PC-3 (cell line): ENCODE data around the gene CASP4. TPM values are rescaled to one million over a fixed set of nuclear protein-coding genes. Genes with fewer than 3 reads are reported as not detected.

Source experiments
- ATAC-seq: fragments of 200-7000 bp; cut with Tn5 transposase; 2 replicates; pipeline ENCODE4 v1.9.1; 2020; ENCODE audit warnings: mild to moderate bottlenecking, moderate library complexity
- BruUV-seq: library from RNA; stranded (reverse); fragments of 400-500 nt; replicated peaks from 2 replicates; lab custom pipeline; 2021; lab: Mats Ljungman, UMichigan
- CTCF ChIA-PET: fragments of 300-600 bp; sonication (Branson Sonifier 250); formaldehyde crosslinking; loops from one replicate; lab custom pipeline; 2022; ENCODE audit warnings: antibody characterized with exemption; lab: Charles Lee
- POLR2A ChIA-PET: fragments of 300-600 bp; sonication (Branson Sonifier 250); formaldehyde crosslinking; loops from one replicate; lab custom pipeline; 2022; ENCODE audit warnings: antibody characterized with exemption; ENCODE audit not compliant: unreplicated experiment; lab: Charles Lee
- DNase-seq: peaks from one replicate; pipeline ENCODE4 v3.0.0-alpha.2; 2015
- H2AFZ ChIP-seq: fragments of 300-600 bp; sonication (generic); 2 replicates; pipeline ENCODE4 v1.6.0; 2016; ENCODE audit warnings: antibody characterized with exemption, low read length
- H3F3A ChIP-seq: fragments of 300-600 bp; sonication (generic); one replicate; pipeline ENCODE4 v1.6.0; 2017; ENCODE audit warnings: antibody characterized with exemption, low read length, control low read depth, mild to moderate bottlenecking; ENCODE audit not compliant: unreplicated experiment
- H3K27ac ChIP-seq: fragments of 300-600 bp; sonication (generic); 2 replicates; pipeline ENCODE4 v1.5.1; 2016; ENCODE audit warnings: mild to moderate bottlenecking, low read length
- H3K27me3 ChIP-seq: fragments of 300-600 bp; sonication (generic); 2 replicates; pipeline ENCODE4 v1.6.1; 2016; ENCODE audit warnings: low read length, mixed read lengths
- H3K36me3 ChIP-seq: fragments of 300-600 bp; sonication (generic); 2 replicates; pipeline ENCODE4 v1.6.1; 2016; ENCODE audit warnings: low read depth, mixed run types, low read length, mixed read lengths
- H3K4me1 ChIP-seq: fragments of 300-600 bp; sonication (generic); 2 replicates; pipeline ENCODE4 v1.5.1; 2016; ENCODE audit warnings: low read length; ENCODE audit not compliant: insufficient read depth
- H3K4me2 ChIP-seq: fragments of 300-600 bp; sonication (generic); 2 replicates; pipeline ENCODE4 v1.6.0; 2016; ENCODE audit warnings: low read length
- H3K4me3 ChIP-seq: fragments of 300-600 bp; sonication (generic); 2 replicates; pipeline ENCODE4 v1.5.1; 2016; ENCODE audit warnings: mild to moderate bottlenecking, low read length, mixed read lengths
- H3K79me2 ChIP-seq: fragments of 300-600 bp; sonication (generic); 2 replicates; pipeline ENCODE4 v1.6.1; 2017; ENCODE audit warnings: low read length, mixed read lengths
- H3K9ac ChIP-seq: fragments of 300-600 bp; sonication (generic); 2 replicates; pipeline ENCODE4 v1.6.0; 2016; ENCODE audit warnings: mild to moderate bottlenecking, low read length
- H3K9me2 ChIP-seq: fragments of 300-600 bp; sonication (generic); replicated peaks from 2 replicates; pipeline ENCODE4 v1.6.1; 2016; ENCODE audit warnings: mixed run types, low read length, mixed read lengths
- H3K9me3 ChIP-seq: fragments of 300-600 bp; sonication (generic); 2 replicates; pipeline ENCODE4 v1.6.1; 2016; ENCODE audit warnings: low read length, mixed read lengths
- H4K20me1 ChIP-seq: fragments of 300-600 bp; sonication (generic); 2 replicates; pipeline ENCODE4 v1.6.1; 2016; ENCODE audit warnings: low read length, mixed read lengths
- EZH2 ChIP-seq: fragments of 300-600 bp; sonication (generic); IDR thresholded peaks from one replicate; pipeline ENCODE4 v1.6.1; 2017; ENCODE audit warnings: antibody characterized with exemption, mild to moderate bottlenecking, low read length; ENCODE audit not compliant: unreplicated experiment
- EZH2phosphoT487 ChIP-seq: fragments of 300-600 bp; sonication (generic); IDR thresholded peaks from 2 replicates; pipeline ENCODE4 v1.6.1; 2018; ENCODE audit warnings: mild to moderate bottlenecking, antibody characterized with exemption, low read length, borderline replicate concordance
- intact Hi-C: fragments of 100-400 bp; cut with micrococcal nuclease; formaldehyde crosslinking; loops from 2 replicates; pipeline ENCODE4 v1.9.0; 2023
- total RNA-seq: library from RNA; depleted of rRNA; stranded (reverse); fragments of >200 nt; gene quantifications from 2 replicates; pipeline ENCODE4 v1.2.3, GENCODE V29; 2014
- TF ChIP-seq, protein P1 (sequence below): fragments of 300-600 bp; sonication (generic); conservative IDR thresholded peaks from 2 replicates; pipeline ENCODE4 v1.5.1; 2017; ENCODE audit warnings: antibody characterized with exemption, low read depth, mild to moderate bottlenecking, low read length

CASP4 gene
- total RNA-seq, 1 experiment from 2014 or later: 40.9 TPM

- Histone ChIP-seq H3K79me2 (no peaks in the 10 kb centered on the region), H3K27me3 (no peaks in the 10 kb centered on the region), H3K9me3 (no peaks in the 10 kb centered on the region), H3K9ac (no peak overlapping the region), H4K20me1 (no peaks in the 10 kb centered on the region), H3K4me2 (no peak overlapping the region), H3K4me1 (no peaks in the 10 kb centered on the region), H3K9me2 (no peaks in the 10 kb centered on the region), H3K4me3 (no peak overlapping the region), H3F3A (no peaks in the 10 kb centered on the region), H3K36me3 (no peaks in the 10 kb centered on the region), H2AFZ (no peak overlapping the region), H3K27ac (no peak overlapping the region)
- ChIA-PET CTCF (no interaction called here), POLR2A (no interaction called here)
- no peak for TF ChIP-seq EZH2
- TF ChIP-seq, protein P1, sequence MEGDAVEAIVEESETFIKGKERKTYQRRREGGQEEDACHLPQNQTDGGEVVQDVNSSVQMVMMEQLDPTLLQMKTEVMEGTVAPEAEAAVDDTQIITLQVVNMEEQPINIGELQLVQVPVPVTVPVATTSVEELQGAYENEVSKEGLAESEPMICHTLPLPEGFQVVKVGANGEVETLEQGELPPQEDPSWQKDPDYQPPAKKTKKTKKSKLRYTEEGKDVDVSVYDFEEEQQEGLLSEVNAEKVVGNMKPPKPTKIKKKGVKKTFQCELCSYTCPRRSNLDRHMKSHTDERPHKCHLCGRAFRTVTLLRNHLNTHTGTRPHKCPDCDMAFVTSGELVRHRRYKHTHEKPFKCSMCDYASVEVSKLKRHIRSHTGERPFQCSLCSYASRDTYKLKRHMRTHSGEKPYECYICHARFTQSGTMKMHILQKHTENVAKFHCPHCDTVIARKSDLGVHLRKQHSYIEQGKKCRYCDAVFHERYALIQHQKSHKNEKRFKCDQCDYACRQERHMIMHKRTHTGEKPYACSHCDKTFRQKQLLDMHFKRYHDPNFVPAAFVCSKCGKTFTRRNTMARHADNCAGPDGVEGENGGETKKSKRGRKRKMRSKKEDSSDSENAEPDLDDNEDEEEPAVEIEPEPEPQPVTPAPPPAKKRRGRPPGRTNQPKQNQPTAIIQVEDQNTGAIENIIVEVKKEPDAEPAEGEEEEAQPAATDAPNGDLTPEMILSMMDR: 0 out of 2 replicates have a peak, but pooled peaks have one; percentile 21
- no peak for TF ChIP-seq EZH2phosphoT487
- intact Hi-C loops: loop anchor here (5.0 kb wide), 1 partner anchor 42 kb away; no protein-coding TSS in a partner anchor
- ATAC-seq (no peak), DNase-seq (peak; percentile 48)
- BruUV-seq: no TSS peak
Measured at GRCh38 chr11:105000167-105000566, 31.8 kb upstream of the CASP4 start.

- Histone ChIP-seq H3K4me1 (no peaks in the 10 kb centered on the region), H3K9me3 (no peaks in the 10 kb centered on the region), H3K4me3 (no peak overlapping the region), H3K27ac (no peak overlapping the region), H4K20me1 (no peaks in the 10 kb centered on the region), H3K27me3 (no peaks in the 10 kb centered on the region), H3K9ac (no peak overlapping the region), H3K4me2 (no peak overlapping the region), H3F3A (no peaks in the 10 kb centered on the region), H3K79me2 (no peaks in the 10 kb centered on the region), H3K9me2 (no peaks in the 10 kb centered on the region), H2AFZ (no peak overlapping the region), H3K36me3 (no peaks in the 10 kb centered on the region)
- DNase-seq (no peak), ATAC-seq (no peak)
- intact Hi-C loops: loop anchor here (5.0 kb wide), 3 partner anchors 43 to 863 kb away; no protein-coding TSS in a partner anchor
- no peak for TF ChIP-seq EZH2phosphoT487
- TF ChIP-seq, protein P1: no peak
- no peak for TF ChIP-seq EZH2
- ChIA-PET CTCF (no interaction called here), POLR2A (no interaction called here)
- no TSS peak for BruUV-seq
Measured at GRCh38 chr11:104999721-105000120, 31.3 kb upstream of the CASP4 start.

- H3K9ac ChIP-seq: no peak overlapping the region
- no peak for TF ChIP-seq EZH2
- TF ChIP-seq, protein P1: peak; percentile 80
- H3K9me3 ChIP-seq: no peaks in the 10 kb centered on the region
- H3F3A ChIP-seq: no peaks in the 10 kb centered on the region
- H2AFZ ChIP-seq: peak overlapping the region; percentile 22
- no peaks in the 10 kb centered on the region for H3K36me3 ChIP-seq
- POLR2A ChIA-PET: no interaction called here
- DNase-seq (peak; percentile 71), ATAC-seq (peak; percentile 51; the same call in 1 of the 2 replicates)
- H3K27ac ChIP-seq: no peak overlapping the region
- H3K79me2 ChIP-seq: no peaks in the 10 kb centered on the region
- H3K9me2 ChIP-seq: no peaks in the 10 kb centered on the region
- no peaks in the 10 kb centered on the region for H3K27me3 ChIP-seq
- no TSS peak for BruUV-seq
- intact Hi-C loops: loop anchor here (5.0 kb wide), 2 partner anchors 205 to 865 kb away; no protein-coding TSS in a partner anchor
- H3K4me2 ChIP-seq: peak overlapping the region; percentile 36
- H4K20me1 ChIP-seq: no peaks in the 10 kb centered on the region
- CTCF ChIA-PET: interaction anchor here (0.7 to 0.8 kb wide), 2 partner anchors 757 to 866 kb away, joined by 3 read pairs; no protein-coding TSS in a partner anchor
- H3K4me3 ChIP-seq: no peak overlapping the region
- H3K4me1 ChIP-seq: no peaks in the 10 kb centered on the region
Measured at GRCh38 chr11:104997288-104997687, 28.9 kb upstream of the CASP4 start.
